ENCODE data around the gene KCNH4. TPM values are rescaled to one million over a fixed set of nuclear protein-coding genes. Genes with fewer than 3 reads are reported as not detected.
A peak's percentile ranks its signal among the peaks of the same experiment; 100 is the strongest.
"Not testable (repeated sequence)": the region's sequence is repeated elsewhere in the genome, so short reads cannot be mapped to it uniquely, and the experiment has no call there.

KCNH4 gene
- total RNA-seq, 2 experiments from 2014 or later = 0.43 to 0.53 TPM

GRCh38 chr17:42193969-42194899 is 13.3 kb upstream of the KCNH4 start, which contains the start of gene GHDC:
GHDC (minus strand) TSS chr17:42194494; CDS start chr17:42193581, 913 bp downstream.
- intact Hi-C loops (cut with DNase I, micrococcal nuclease) = loop anchor here (1.0 kb wide), 2 partner anchors 10 to 39 kb away; no protein-coding TSS in a partner anchor
- H3K4me1 Mint-ChIP-seq = peaks cover 15% of the 10 kb centered on the region
- no peaks in the 10 kb centered on the region for H3K9me3 Mint-ChIP-seq (ENCODE audit: low read depth)
- peaks cover 3% of the 10 kb centered on the region for H3K36me3 Mint-ChIP-seq (ENCODE audit: low read depth)
- CTCF ChIA-PET = interaction anchor here (0.6 to 3.5 kb wide), 19 partner anchors 8 to 384 kb away, joined by 3 to 17 read pairs (median 4); partner anchors contain the start of genes DNAJC7, HCRT, KCNH4 and NAGLU
- DNase-seq (peak; percentile 88), ATAC-seq (peak; percentile 98)
- H3K27ac Mint-ChIP-seq = peak within 1 kb of the TSS; percentile 94
- POLR2A ChIA-PET = interaction anchor here (0.5 to 1.4 kb wide), 6 partner anchors 10 to 195 kb away, joined by 3 to 11 read pairs (median 4); partner anchors contain the start of gene STAT3
- no peaks in the 10 kb centered on the region for H3K27me3 Mint-ChIP-seq
- H3K4me3 Mint-ChIP-seq = peak within 1 kb of the TSS; percentile 91

- peak overlapping the region; percentile 91 for H3K4me3 Mint-ChIP-seq
- DNase-seq (no peak), ATAC-seq (no peak)
- H3K27me3 Mint-ChIP-seq = no peaks in the 10 kb centered on the region
- CTCF ChIA-PET = interaction anchor here (0.6 to 3.5 kb wide), 11 partner anchors 9 to 373 kb away, joined by 3 to 17 read pairs (median 4); partner anchors contain the start of genes HCRT, KCNH4 and NKIRAS2
- peaks cover 15% of the 10 kb centered on the region for H3K4me1 Mint-ChIP-seq
- H3K9me3 Mint-ChIP-seq (ENCODE audit: low read depth) = no peaks in the 10 kb centered on the region
- H3K27ac Mint-ChIP-seq = peak overlapping the region; percentile 94
- intact Hi-C loops (cut with DNase I, micrococcal nuclease) = no loop called here
- no peaks in the 10 kb centered on the region for H3K36me3 Mint-ChIP-seq (ENCODE audit: low read depth)
- POLR2A ChIA-PET = interaction anchor here (1.4 kb wide), 2 partner anchors 9 to 196 kb away, joined by 3 to 11 read pairs; partner anchors contain the start of gene STAT3
These were observed 12.4 kb upstream of the KCNH4 start for GRCh38 chr17:42193216-42193968.

DNA sequence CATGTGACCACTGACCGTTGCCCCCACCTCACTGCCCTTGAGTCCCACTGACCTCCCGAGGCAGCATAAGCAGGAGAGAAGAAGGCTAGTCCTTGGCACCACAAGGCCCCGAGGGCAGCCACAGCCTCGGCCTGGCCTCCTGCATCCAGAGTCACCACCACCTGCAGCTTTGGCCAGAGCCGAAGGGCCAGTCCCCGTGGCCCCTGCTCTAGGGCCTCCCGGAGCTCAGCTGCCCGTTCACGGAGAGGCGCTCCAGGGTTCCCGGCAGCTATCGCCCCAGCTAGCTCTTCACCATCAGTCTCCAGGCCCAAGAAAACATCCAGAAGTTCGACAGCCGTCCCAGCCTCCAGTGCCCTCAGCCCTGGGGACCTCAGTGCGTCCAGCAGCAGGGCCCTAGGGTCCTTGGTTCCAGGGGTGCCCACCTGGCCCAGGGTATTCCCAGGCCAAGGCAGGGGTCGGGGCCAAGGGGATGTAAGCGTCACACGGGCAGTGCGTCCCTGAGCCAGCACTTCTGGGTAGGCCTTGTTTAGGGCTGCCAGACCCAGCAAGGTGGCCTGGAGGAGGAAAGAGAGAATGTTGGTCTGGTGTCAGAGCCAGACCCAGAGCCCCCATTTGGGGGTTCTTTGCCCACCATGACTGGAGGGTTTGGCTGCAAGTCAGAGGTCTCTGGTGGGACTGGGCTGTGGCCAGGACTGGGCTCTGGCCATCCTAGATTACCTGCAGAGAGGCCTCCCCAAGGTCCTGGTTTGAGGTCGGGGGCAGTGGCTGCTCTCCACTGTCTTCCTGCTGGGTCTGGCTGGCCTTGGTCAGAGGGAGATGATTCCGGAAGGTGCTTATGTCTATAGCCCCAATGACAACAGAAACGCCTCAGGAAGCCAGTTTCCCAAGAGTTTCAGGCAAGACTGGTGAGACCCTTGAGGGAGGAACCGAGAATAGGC is 11.5 kb upstream of the KCNH4 start:
- ATAC-seq (no peak), DNase-seq (no peak)
- Mint-ChIP-seq H3K9me3 (ENCODE audit: low read depth) (no peaks in the 10 kb centered on the region), H3K27ac (peak overlapping the region; percentile 70), H3K4me3 (no peak overlapping the region), H3K27me3 (no peaks in the 10 kb centered on the region), H3K36me3 (ENCODE audit: low read depth) (no peaks in the 10 kb centered on the region), H3K4me1 (peaks cover 15% of the 10 kb centered on the region)
- CTCF ChIA-PET = interaction anchor here (0.6 kb wide), 1 partner anchor 109 kb away, joined by 3 read pairs; no protein-coding TSS in a partner anchor
- POLR2A ChIA-PET = interaction anchor here (0.7 kb wide), 1 partner anchor 56 kb away, joined by 3 read pairs; no protein-coding TSS in a partner anchor
- intact Hi-C loops (cut with DNase I, micrococcal nuclease) = no loop called here

DNA sequence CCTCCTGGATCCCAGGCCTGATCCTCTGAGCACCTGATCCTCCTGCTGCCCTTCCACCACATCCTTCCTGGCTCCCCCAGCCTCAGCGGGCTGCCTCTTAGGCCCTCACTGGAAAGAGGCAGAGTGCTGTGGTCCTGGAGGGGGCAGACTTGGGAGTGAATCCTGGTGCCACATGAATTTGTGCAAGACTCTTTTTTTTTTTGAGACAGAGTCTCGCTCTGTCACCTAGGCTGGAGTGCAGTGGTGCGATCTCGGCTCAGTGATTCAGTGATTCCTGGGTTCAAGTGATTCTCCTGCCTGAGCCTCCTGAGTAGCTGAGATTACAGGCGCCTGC is 10.3 kb upstream of the KCNH4 start:
- POLR2A ChIA-PET = no interaction called here
- DNase-seq (no peak), ATAC-seq (no peak)
- intact Hi-C loops (cut with DNase I, micrococcal nuclease) = no loop called here
- Mint-ChIP-seq H3K4me1 (peaks cover 15% of the 10 kb centered on the region), H3K27me3 (no peaks in the 10 kb centered on the region), H3K27ac (no peak overlapping the region), H3K4me3 (no peak overlapping the region), H3K9me3 (ENCODE audit: low read depth) (no peaks in the 10 kb centered on the region), H3K36me3 (ENCODE audit: low read depth) (no peaks in the 10 kb centered on the region)
- CTCF ChIA-PET = interaction anchor here (0.7 kb wide), 1 partner anchor 31 kb away, joined by 5 read pairs; no protein-coding TSS in a partner anchor

- no peaks in the 10 kb centered on the region for H3K9me3 Mint-ChIP-seq (ENCODE audit: low read depth)
- no peak for ATAC-seq
- no peak overlapping the region for H3K4me3 Mint-ChIP-seq
- H3K27ac Mint-ChIP-seq = no peak overlapping the region
- CTCF ChIA-PET = interaction anchor here (0.6 to 0.7 kb wide), 2 partner anchors 199 to 388 kb away, joined by 3 read pairs; no protein-coding TSS in a partner anchor
- intact Hi-C loops (cut with DNase I, micrococcal nuclease) = no loop called here
- DNase-seq = no peak
- POLR2A ChIA-PET = no interaction called here
- peaks cover 15% of the 10 kb centered on the region for H3K4me1 Mint-ChIP-seq
- H3K27me3 Mint-ChIP-seq = no peaks in the 10 kb centered on the region
- no peaks in the 10 kb centered on the region for H3K36me3 Mint-ChIP-seq (ENCODE audit: low read depth)
These were observed 9.7 kb upstream of the KCNH4 start for GRCh38 chr17:42190491-42191274.

- DNase-seq (no peak), ATAC-seq (no peak)
- ChIA-PET POLR2A (no interaction called here), CTCF (interaction anchor here (0.7 kb wide), 1 partner anchor 200 kb away, joined by 3 read pairs; no protein-coding TSS in a partner anchor)
- no peaks in the 10 kb centered on the region for H3K27me3 Mint-ChIP-seq
- H3K9me3 Mint-ChIP-seq (ENCODE audit: low read depth) = no peaks in the 10 kb centered on the region
- no peak overlapping the region for H3K4me3 Mint-ChIP-seq
- no peak overlapping the region for H3K27ac Mint-ChIP-seq
- no peaks in the 10 kb centered on the region for H3K36me3 Mint-ChIP-seq (ENCODE audit: low read depth)
- intact Hi-C loops (cut with DNase I, micrococcal nuclease) = no loop called here
- H3K4me1 Mint-ChIP-seq = peaks cover 20% of the 10 kb centered on the region
These were observed 8.7 kb upstream of the KCNH4 start for GRCh38 chr17:42189651-42189965.

- Mint-ChIP-seq H3K4me1 (peaks cover 21% of the 10 kb centered on the region), H3K9me3 (ENCODE audit: low read depth) (no peaks in the 10 kb centered on the region), H3K27me3 (no peaks in the 10 kb centered on the region), H3K4me3 (no peak overlapping the region), H3K27ac (no peak overlapping the region), H3K36me3 (ENCODE audit: low read depth) (no peaks in the 10 kb centered on the region)
- ChIA-PET POLR2A (interaction anchor here (0.6 kb wide), 1 partner anchor 497 kb away, joined by 5 read pairs; no protein-coding TSS in a partner anchor), CTCF (interaction anchor here (0.6 kb wide), 2 partner anchors 10 to 628 kb away, joined by 3 read pairs; no protein-coding TSS in a partner anchor)
- DNase-seq (no peak), ATAC-seq (no peak)
- intact Hi-C loops (cut with DNase I, micrococcal nuclease) = no loop called here
These were observed 8.1 kb upstream of the KCNH4 start for GRCh38 chr17:42188749-42189650.

DNA sequence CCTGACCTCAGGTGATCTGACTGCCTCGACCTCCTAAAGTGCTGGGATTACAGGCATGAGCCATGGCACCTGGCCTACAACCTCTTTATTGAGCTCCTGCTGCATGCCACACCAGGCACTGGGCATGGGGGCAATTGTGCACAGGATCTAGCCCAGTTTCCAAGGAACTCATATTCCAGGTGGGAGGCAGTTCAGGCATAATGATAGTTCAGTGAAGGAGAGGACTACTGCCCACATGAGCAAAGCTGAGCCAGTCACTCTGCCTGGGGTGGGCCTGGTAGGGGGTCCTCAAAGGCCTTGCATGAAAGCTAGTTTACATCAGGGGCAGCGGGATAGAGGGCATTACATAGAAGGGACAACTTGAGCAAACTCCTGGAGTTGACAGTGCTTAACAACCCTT is 6.9 kb upstream of the KCNH4 start:
- ChIA-PET CTCF (interaction anchor here (0.5 to 1.6 kb wide), 5 partner anchors 11 to 460 kb away, joined by 3 to 4 read pairs (median 4); no protein-coding TSS in a partner anchor), POLR2A (no interaction called here)
- Mint-ChIP-seq H3K4me1 (peaks cover 21% of the 10 kb centered on the region), H3K27ac (no peak overlapping the region), H3K27me3 (no peaks in the 10 kb centered on the region), H3K36me3 (ENCODE audit: low read depth) (no peaks in the 10 kb centered on the region), H3K4me3 (no peak overlapping the region), H3K9me3 (ENCODE audit: low read depth) (no peaks in the 10 kb centered on the region)
- ATAC-seq (no peak), DNase-seq (no peak)
- intact Hi-C loops (cut with DNase I, micrococcal nuclease) = no loop called here

GRCh38 chr17:42186191-42186590 is 5.2 kb upstream of the KCNH4 start:
- H3K27me3 Mint-ChIP-seq; ATAC-seq; H3K27ac Mint-ChIP-seq; intact Hi-C loops (cut with DNase I, micrococcal nuclease); H3K4me3 Mint-ChIP-seq; DNase-seq; H3K36me3 Mint-ChIP-seq (ENCODE audit: low read depth); H3K9me3 Mint-ChIP-seq (ENCODE audit: low read depth): not testable (repeated sequence)
- ChIA-PET POLR2A (interaction anchor here (0.6 to 0.7 kb wide), 2 partner anchors 128 to 256 kb away, joined by 3 to 4 read pairs; partner anchors contain the start of gene ODAD4), CTCF (interaction anchor here (1.6 kb wide), 1 partner anchor 13 kb away, joined by 4 read pairs; no protein-coding TSS in a partner anchor)
- H3K4me1 Mint-ChIP-seq = peaks cover 33% of the 10 kb centered on the region

Measured in activated CD4-positive, alpha-beta T cell treated with anti-CD3 and anti-CD28 coated beads for 36 hours (primary cell).